GM19455 (cell line): ENCODE measurements around the gene PKDCC.

Experiments used
- ATAC-seq: cut with Tn5 transposase; IDR thresholded peaks from one replicate; pipeline ENCODE4 v1.9.1; 2021; ENCODE audit not compliant: unreplicated experiment

The PKDCC gene, protein sequence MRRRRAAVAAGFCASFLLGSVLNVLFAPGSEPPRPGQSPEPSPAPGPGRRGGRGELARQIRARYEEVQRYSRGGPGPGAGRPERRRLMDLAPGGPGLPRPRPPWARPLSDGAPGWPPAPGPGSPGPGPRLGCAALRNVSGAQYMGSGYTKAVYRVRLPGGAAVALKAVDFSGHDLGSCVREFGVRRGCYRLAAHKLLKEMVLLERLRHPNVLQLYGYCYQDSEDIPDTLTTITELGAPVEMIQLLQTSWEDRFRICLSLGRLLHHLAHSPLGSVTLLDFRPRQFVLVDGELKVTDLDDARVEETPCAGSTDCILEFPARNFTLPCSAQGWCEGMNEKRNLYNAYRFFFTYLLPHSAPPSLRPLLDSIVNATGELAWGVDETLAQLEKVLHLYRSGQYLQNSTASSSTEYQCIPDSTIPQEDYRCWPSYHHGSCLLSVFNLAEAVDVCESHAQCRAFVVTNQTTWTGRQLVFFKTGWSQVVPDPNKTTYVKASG

DNA sequence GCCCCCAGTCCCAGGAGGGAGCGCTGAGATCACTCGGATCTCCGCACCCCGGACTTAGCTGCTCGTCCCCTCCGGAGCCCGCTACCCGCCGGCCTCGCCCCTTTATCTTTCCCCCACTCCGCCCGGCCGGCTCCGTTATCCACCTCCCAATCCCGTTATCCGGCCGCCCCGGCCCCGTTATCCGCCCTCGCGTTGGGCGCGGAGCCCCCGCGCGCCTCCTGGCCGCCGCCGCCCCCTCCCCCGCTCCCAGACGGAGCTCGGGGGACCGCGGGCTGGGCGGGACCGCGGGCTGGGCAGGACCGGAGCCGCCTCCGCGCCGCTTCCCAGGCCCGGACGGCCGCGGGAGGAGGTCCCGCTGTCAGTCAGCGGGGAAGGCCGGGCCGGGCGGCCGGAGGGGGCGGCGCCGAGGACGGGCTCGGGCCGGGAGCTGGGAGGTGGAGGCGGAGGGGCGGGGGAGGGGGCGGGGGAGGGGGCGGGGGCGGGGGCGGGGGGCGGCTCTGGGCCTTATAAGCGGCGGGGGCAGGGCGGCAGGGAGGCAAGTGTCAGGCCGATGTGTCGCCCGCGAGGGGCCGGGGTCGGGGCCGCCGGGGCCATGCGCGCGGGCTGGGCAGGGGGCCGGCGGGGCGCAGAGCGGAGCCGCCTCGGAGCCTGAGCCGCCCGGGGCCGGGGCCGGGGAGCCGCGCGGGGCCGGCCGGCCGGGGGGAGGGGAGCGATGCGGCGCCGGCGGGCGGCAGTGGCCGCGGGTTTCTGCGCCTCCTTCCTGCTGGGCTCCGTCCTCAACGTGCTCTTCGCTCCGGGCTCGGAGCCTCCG is at the start of gene PKDCC:
Gene PKDCC, plus strand, starts transcription at position 534 of the 811 bp plus-strand sequence. Its CDS starts 179 bp downstream, at position 713.
- peak; percentile 54 for ATAC-seq

DNA sequence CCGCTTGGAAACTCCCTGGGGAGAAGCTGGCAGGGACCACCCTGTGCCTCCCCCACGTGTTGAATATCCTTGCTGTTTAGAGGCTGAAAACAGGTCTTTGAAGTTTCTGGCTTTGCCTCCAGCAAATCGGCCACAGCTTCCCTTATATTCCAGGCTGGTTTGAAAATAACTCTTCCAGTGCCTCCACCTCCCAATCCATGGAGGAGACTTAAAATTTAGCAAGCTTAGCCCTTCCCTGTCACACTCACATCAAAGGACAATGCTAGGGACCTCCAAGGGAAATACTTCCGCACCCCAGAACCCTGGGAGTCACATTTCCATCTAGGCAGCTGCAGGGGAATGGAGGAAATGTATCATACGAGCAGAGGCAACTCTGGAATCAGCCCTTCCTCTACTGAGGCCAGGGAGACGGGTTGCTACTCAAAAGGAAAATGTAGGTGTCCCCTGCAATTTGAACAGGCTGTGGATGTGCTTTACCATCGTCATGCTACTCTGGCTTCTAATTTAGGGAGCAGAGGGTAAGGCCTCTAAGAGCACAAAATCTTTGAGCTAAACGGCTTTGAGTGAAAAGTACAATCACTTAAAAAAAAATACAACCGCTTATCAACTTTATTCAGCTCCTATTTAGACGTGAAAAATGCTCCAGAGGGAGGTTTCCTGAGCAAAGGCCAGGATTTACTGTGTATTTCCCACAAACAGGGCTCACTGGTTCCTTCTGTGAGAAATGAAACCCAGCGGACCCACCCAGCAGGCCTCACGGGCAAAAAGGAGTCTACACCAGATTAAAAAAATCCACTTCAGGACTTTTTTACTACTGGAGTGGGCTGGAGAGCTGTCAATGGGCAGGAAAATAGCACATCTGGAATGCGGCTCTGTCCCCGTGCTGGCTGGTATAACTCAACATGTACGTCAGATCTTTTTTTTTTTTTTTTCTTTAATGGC is 49.4 kb upstream of the PKDCC start:
- no peak for ATAC-seq

DNA sequence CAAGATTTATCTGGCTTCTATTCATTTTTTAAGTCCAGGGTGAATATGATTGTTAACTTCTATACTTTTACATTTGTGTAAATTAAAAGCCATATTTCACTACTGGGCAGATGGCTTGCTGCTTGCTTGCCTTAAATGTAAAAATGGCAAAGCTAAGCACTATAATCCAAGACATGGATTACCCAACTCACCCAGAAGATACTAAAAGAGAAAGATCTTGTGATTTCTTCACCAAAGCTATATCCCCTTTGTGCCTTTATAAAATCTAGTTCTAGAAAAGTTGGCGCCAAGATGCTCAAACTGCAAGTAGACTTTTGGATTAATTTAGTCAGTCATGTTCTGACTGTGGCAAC is 48.7 kb upstream of the PKDCC start:
- ATAC-seq = no peak

DNA sequence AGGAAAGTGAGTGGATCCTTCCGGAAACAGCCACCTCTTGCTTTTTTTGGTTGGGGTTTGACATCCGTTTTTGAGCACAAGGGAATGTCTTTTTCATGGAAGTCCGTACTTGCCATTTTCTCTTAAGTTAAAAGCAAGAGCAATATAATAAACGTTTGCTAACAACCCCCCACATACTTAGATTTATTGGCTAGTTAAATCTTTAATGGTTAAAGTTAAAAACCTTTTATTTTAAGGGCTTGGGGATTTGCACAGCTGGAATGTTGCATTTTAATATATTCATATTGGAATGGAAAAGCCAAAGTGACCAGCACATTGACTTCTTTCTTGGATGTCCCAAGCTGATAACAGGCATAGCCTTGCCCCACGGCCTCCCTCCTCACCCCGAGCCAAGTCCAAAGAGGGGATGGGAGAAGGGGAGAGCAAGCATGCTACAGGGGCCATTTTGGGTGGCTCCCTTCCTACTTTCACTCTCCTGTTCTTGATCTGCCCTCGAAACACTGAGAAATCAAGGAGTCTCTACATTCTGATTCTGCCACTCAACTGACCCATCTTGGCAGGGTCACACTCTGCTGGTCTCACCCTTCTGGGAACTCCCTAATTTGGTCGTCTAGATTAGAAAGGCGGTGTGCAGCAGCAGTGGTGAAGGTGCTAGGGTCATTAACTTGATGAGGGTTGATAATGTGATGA is 48.1 kb upstream of the PKDCC start:
- no peak for ATAC-seq

DNA sequence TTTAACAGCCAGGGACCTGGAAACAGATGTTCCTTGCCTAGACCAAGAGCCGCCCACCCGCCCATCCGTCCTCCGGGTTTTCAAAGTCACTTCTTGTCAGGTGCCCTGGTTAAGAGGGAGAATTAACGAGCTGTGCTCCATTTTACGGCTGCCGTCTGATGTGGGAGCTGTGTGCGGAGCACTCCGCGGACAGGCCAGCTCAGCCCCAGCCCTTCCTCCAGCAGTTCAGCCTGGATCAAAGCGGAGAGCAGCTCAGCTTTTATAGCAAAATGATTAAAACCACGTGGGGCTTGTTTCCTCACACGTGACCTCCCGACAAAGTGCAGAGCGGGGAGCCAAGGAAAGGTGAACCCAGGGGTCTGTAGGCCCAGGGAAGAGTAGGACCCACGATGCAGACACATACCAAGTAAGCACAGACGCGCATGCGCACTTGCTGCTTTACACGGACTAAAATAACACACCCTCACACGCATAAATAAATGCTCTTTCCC is 46.1 kb upstream of the PKDCC start:
- ATAC-seq = no peak

DNA sequence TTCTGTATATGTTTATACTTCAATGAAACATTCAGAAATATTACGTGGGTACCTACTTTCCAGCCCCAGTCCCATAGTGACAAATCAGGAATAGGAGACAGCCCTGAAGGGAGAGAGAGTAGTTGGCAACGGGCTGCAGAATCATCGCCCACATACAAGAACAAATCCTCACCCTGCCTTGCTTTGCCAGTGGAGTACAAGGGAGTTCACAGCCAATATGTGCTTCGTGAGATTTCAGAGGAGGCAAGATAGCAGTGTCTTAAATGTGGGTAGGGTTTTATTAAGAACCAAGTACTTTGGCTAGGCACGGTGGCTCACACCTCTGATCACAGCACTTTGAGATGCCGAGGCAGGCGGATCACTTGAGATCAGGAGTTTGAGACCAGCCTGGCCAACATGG is 40.3 kb upstream of the PKDCC start:
- no peak for ATAC-seq

DNA sequence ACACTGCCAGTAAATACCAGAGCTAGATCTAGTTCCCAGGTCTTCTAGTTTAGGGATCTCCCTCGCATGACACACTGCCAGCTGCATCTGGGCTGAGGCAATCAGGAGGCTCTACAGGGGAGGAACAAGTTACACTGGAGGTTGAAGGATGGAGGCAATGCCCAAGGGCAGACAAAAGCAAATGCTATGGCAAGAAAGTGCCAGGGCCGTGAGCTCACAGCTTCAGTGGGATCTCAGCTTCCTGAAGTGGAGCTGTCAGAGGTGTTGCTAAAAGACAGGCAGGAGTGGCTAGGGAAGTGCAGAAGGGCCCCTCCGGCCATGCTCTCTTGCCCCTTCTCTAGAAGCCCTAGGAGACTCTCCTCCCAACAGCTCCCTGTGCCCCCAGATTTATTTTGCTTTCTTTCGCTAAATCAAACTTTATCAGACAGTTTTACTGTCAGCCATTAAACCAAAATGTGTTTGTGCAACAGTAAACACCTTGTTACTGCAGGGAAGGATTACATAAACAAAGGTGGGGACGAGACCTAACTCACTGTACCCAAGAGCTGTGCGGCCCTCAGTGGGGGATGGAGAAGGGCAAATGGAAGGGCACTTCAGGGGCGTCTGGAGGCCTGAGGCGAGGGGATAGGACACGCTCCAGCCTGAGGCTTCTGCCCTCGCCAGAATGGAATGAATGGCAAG is 39.4 kb upstream of the PKDCC start:
- ATAC-seq = no peak

DNA sequence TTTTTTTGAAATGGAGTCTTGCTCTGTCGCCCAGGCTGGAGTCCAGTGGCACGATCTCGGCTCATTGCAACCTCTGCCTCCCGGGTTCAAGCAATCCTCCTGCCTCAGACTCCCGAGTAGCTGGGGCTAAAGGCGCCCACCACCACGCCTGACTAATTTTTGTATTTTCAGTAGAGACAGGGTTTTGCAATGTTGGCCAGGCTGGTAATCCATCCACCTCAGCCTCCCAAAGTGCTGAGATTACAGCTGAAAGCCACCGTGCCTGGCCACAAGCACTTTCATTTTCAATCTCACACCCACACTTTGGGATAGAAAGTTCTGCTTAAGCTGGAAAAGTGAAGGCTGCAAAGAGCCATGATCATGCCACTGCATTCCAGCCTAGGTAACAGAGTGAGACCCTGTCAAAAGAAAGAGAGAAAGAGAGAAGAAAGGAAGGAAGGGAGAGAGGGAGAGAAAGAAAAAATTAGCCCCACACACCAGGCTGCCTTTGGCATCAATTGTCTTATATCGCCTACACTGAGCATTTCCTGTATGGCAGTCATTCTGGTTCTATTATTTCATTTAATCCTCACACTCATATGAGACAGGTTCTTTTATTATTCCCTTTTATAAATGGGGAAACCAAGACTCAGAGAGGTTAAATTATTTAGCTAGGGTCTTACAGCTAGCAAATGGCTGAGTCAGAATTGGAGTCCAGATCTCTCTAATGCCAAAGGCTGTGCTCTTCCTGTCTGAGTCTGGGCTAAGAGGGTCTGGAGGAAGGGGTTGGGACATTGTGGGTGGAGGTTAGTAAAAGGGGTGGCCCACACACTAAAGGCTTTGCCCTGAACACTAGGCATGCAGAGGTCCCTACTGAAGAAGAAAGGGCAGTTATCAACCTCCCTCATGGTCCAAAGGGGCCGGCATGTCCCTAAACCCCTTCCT is 37.9 kb upstream of the PKDCC start:
- no peak for ATAC-seq

DNA sequence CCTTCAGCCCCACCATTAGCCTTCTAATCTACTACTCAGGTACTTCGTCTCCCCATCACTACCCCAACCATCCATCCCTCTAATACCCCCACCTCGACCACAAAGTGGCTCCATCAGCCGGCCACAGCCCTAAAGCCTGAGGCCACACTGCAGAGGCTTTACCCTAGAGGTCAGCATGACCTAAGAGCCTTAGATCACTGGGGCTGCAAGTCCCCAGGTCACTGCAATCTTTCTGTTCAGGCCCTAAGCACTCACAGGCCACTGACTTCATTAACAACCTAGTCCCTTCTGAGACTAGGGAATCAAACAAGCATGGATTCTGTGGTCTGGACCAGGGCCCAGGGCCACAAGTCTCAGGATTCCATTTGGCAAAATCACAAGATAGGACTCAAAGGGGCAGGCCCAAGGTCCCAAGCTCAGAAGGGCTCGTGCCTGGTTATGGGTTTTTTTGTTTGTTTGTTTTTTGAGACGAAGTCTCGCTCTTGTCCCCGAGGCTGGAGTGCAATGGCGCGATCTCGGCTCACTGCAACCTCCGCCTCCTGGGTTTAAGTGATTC is 37.0 kb upstream of the PKDCC start:
- ATAC-seq = no peak

DNA sequence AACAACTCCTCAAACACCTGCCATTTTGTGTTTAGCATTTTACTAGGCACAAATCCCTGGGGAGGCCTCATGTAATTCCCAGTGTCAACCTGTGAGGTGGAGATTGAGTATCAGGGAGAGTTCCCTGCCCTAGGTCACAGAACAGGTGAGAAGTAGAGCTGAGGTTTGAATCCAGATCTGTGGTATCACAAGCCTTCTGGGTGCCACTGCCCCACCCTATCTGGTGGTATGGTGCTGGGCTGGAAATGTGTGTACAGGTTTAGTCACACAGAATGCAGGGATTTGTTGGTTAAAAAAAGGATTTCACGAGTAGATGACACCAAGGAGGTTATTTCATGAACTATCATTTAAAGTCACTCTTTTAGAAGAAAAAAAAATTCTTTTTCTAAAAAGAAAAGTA is 35.7 kb upstream of the PKDCC start:
- ATAC-seq = no peak

DNA sequence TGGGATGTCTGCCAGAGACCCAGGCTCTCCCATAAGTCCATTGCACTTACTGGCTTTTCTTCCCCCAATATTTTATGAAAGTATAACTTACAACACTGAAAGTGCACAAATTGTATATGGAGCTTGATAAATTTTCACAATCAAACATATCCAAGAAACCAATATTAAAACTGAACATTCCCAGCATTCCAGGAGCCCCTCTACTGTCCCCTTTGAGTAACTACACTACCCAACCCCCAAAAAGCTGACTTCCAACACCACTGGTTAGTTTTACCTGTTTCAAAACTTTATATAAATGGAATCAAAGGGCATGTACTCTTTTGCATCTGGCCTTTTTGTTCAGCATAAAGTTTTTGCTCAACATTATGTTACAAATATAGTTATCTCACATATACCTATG is 35.2 kb upstream of the PKDCC start:
- no peak for ATAC-seq

DNA sequence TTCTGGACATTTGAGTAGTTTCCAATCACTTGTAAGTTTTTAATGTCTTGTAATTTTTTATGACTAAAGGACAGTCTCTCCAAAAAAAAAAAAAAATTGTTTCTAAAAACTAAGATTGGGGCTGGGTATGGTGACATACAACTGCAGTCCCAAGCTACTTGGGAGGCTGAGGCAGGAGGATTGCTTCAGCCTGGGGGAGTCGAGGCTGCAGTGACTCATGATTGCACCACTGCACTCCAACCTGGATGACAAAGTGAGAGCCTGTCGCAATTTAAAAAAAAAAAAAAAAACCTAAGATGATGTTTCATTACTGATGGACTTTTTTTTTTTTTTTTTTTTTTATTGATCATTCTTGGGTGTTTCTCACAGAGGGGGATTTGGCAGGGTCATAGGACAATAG is 34.4 kb upstream of the PKDCC start:
- no peak for ATAC-seq

DNA sequence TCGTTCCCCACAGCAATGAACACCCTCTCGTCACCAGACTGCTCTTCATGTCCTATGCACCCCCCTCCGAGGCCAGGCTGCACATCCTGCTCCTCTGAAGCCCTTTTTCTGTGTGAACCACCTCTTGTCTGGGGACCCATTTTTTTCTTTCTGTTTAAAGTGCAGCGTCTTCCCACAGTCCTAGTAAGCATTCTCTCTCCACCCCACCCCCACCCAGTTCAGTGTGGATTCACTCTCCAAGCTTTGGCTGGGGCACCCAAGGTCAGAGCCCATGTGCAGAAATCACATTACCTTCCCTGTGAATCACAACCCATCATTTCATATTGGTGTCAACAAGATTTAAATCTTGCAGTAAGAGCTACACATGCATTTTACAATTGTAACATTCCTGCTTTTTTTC is 26.4 kb upstream of the PKDCC start:
- ATAC-seq = no peak

DNA sequence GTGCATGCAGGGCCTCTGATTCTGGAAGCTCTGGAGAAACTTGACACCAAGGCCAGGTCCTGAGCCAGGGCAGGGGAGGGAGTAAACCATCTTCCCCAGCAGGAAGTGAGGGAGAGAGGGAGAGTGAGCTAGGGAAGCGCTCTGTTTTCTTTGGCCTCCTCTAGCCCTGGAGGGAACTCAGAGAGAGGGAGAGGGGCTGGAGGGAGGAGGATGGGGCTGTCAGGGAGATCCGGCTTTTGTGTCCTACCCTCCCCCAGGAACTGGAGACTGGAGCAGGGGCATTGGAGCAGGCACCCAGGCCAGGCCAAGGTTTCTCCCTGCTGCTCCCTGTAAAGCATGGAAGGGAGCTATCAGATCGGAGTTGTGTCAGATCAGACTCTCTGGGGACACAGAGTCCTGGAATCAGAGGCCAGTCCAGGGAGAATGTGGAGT is 22.7 kb upstream of the PKDCC start:
- ATAC-seq = no peak

DNA sequence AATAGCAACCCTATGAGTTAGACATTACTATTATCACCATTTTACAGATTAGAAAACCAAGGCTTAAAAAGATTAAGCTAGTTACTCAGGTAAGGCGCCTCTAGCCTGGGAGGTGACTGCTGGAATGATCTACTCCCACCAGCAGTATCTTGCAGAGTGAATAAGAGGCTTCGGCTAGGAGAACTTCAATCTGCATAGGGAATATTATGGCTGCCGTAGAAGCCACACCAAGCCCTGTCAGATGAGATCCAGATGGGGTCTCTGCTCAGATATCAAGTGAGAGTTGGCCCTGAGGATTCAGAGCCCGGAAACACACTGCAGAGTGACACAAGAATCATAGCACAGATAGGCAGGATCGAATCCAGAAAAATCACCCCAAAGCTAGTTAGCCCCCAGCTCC is 21.5 kb upstream of the PKDCC start:
- no peak for ATAC-seq

DNA sequence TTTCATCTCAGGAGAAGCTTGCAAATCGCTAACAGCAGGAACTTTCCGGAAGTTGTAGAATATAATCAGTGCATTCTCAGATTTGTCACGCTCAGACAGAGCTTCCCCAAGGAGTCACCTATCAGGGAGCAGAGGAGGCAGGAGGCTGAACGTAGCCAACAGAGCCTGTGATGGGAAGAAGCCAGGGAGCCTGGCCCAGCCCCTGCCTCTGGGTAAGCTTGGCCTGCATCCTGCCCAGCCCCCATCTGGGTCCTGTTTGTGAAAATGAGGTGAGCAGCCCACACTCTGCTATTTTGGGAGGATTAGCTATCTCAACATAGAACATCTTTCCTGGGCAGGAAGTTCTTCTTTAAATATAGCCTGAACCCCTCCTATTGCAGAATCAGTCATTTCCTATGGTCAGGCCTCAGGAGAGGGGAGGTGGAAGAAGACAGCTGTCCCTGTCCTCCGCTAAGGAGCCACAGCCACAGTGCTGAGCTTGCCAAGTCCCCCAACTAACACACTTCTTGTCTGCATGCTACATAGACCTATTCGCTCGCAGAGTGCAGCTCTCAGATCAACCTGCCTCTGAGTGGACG is 19.2 kb upstream of the PKDCC start:
- ATAC-seq = peak; percentile 55

DNA sequence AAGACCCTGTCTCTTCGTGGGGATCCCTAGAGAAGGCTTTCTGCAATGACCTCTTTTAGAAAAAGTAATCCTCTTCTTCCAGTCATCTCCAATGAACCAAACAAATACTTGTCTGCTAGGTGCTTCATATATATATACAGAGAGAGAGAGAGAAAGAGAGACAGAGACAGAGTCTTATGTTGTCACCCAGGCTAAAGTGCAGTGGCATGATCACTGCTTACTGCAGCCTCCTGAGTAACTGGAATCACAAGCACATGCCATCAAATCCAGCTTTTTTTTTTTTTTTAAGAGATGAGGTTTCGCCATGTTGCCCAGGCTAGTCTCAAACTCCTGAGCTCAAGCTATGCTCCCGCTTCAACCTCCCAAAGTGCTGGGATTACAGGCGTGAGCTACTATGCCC is 18.6 kb upstream of the PKDCC start:
- ATAC-seq = no peak

DNA sequence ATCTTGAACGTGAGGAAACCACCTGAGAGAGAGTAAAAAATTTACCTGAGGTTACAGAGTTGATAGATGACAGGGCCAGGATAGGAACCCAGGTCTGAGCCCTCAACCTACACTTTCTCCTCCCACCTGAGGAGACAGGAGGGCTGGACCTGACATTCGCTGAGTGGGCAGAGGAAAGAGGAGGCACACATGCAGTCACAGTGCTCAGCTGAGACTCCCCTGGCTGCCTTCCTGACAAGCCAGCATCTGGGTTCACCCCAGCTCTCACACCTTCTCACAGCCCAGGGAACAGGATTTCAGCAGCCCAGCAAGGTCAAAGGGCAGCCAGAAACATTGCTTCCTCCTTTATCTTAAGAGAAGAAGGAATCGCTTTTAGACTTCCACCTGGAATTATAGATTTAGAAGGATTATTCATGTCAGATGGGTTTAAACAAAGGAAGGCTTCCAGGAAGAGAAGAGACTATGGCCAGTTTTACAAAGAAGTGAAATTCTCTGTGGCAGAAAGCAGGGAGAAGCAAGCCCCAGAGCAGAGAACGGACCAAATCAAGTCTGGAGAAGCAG is 18.1 kb upstream of the PKDCC start:
- no peak for ATAC-seq
